HG03558 (cell line): Measurements from ENCODE around the gene FLCN.

ENCODE experiments used
- ATAC-seq: cut with Tn5 transposase; IDR thresholded peaks from one replicate; pipeline ENCODE4 v1.9.1; 2021; ENCODE audit warnings: moderate number of reproducible peaks; ENCODE audit not compliant: unreplicated experiment; ENCODE audit errors: extremely low read depth

Gene FLCN

GRCh38 chr17:17171186-17171585 is 65.8 kb downstream of the FLCN start:
- ATAC-seq = no peak

- ATAC-seq = no peak
Observed at GRCh38 chr17:17170346-17170985, 66.5 kb downstream of the FLCN start.

GRCh38 chr17:17169396-17169795 is 67.6 kb downstream of the FLCN start:
- no peak for ATAC-seq

DNA sequence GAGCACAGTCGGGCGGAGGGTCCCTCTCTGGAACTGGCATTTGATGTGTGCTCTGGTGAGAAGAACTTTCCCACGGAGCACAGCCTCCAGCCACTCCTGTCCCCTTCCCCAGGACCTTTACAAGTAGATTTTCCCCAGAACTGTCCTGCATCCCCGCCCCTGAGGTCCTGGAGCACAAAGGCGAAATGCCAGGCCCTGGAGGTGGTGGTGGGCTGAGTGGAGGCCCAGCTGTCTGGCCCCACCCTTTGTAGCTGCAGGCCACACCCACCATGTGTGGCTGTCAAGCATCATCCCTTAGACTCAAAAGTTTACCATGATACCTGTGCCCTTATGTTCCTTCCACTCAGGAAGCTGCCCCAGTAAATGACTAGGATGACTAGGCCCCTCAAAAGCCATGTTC is 68.6 kb downstream of the FLCN start:
- no peak for ATAC-seq

- no peak for ATAC-seq
Observed at GRCh38 chr17:17167986-17168385, 69.0 kb downstream of the FLCN start.

DNA sequence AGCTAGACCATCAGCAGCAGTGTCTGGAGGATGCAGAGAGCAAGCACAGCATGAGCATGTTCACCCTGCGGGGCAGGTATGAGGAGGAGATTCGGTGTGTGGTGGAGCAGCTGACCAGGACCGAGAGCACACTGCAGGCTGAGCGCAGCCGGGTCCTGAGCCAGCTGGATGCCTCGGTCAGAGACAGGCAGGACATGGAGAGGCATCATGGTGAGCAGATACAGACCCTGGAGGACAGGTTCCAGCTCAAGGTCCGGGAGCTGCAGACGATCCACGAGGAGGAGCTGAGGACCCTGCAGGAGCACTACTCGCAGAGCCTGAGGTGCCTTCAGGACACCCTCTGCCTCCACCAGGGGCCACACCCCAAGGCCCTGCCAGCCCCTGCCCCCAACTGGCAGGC is 69.6 kb downstream of the FLCN start:
- no peak for ATAC-seq

DNA sequence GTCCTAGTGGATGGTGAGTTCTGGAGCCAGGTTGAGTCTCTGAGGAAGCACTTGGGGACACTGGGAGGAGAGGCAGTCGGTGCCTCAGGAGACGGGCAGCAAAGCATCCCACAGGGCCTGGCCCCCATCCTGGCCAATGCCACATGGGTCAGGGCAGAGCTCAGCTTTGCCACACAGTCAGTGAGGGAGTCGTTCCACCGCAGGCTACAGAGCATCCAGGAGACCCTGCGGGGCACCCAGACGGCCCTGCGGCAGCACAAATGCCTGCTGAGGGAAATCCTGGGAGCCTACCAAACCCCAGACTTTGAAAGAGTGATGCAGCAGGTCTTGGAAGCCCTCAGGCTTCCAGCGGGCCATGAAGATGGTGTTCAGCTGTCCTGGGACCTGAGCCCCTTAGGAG is 70.5 kb downstream of the FLCN start:
- ATAC-seq = no peak

GRCh38 chr17:17165666-17166308 is 71.2 kb downstream of the FLCN start:
- no peak for ATAC-seq

- ATAC-seq = no peak
Observed at GRCh38 chr17:17164676-17165075, 72.3 kb downstream of the FLCN start.

DNA sequence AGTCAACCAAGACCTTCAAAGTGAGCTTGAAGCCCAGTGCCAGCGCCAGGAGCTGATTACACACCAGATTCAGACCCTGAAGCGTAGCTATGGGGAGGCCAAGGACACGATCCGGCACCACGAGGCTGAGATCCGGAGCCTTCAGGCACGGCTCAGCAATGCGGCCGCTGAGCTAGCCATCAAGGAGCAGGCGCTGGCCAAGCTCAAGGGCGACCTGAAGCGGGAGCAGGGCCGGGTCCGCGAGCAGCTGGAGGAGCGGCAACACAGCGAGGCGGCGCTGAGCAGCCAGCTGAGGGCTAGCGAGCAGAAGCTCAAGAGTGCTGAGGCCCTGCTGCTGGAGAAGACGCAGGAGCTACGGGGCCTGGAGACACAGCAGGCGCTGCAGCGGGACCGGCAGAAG is 72.8 kb downstream of the FLCN start:
- no peak for ATAC-seq
